ENCODE measurements around the gene RGS17.
"Not testable (repeated sequence)": the region's sequence is repeated elsewhere in the genome, so short reads cannot be mapped to it uniquely, and the experiment has no call there.

The RGS17 gene

GRCh38 chr6:153028286-153028685 is 102.8 kb downstream of the RGS17 start:
- no peak for DNase-seq

DNA sequence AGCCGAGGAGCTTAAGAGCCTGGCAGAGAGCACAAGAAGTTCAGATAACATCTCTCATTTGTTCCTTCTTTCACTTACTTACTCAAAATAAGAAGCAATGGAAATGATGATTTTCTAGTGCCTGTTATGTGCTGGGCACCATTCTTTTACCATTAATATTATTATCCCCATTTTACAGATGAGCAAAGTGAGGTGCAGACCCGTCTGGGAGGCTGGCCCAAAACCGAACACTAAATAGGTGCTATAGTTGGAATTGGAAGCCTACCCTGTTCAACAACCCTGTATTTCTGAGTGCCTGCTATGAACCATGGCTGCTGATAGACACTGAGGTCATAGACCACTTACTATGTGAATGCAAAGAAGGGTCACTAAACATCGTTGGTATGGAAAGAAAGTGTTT is 103.6 kb downstream of the RGS17 start:
- DNase-seq: no peak

GRCh38 chr6:153024709-153025017 is 106.4 kb downstream of the RGS17 start:
- no peak for DNase-seq

DNA sequence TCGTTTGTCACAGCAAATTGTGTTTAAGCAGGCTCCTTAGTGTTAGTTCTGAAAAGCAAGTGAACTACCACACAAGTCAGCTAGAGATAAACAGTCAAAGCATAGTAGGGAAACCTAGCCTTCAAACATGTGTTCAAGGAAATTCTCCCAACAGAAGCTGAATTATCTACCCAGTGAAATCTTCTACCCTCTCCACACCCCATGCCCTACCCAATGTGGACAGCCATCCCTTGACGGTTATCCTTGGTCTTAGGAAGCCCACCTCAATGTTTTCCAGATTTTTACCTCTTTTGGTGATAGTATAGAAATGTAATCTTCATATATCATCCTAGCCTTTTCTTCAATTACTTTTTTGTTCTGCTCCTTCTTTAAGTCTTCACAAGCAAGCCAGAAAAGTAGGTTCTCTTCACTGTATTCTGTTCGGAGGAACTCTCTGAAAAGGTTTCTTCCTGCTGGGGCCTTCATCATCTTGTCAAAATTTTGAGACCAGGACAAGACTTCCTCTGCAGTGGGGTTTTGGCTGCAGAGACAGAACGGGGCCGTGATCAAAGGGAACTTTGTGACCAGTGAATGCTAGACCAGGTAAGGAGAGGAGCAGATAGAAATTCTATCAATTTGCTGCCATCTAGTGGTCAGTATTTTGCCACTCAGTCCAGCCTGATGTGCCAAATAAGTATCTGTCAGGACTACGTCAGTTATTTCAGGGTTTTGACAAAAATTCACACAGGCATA is 106.9 kb downstream of the RGS17 start:
- DNase-seq: peak; percentile 42

- no peak for DNase-seq
These were observed 112.7 kb downstream of the RGS17 start for GRCh38 chr6:153018355-153018754.

DNA sequence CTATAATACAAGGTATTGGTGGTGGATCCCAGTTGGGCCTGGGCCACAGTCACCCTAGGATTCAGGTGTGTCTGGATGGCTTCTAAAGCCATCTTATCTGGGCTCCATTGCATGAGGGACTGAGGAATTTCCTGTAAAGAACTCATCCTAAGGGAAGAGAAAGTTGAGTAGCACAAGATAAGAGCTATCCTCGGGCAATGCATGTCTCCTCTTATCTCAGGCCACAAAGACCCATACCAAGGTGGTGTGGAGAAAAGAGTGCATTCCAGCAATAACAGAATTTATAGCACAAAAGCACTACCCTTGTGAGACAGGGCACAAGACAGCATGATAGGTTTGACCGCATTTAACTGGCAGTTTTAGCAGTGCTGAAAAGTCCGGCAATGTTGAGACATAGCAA is 114.2 kb downstream of the RGS17 start:
- DNase-seq: no peak

GRCh38 chr6:153015094-153015640 is 115.9 kb downstream of the RGS17 start:
- no peak for DNase-seq

DNA sequence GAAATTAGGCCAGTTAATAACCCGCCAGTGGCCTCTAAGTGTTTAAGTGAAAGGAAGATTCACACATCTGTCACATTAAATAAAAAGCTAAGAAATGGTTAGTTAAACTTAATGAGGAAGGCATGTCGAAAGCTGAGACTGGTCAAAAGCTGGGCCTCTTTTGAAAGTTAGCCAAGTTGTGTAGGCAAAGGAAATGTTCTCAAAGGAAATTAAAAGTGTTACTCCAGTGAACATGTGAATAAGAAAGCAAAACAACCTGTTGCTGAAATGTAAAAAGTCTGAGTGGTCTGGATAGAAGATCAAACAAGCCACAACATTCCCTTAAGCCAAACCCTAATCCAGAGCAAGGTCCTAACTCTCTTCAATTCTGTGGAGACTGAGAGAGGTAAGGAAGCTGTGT is 117.6 kb downstream of the RGS17 start:
- DNase-seq: no peak

- no peak for DNase-seq
These were observed 118.2 kb downstream of the RGS17 start for GRCh38 chr6:153012856-153013255.

GRCh38 chr6:153003366-153003690 is 127.8 kb downstream of the RGS17 start:
- peak in 1 of 2 experiments; percentile 50 for DNase-seq

- DNase-seq: peak; percentile 95 to 96
These were observed 128.3 kb downstream of the RGS17 start, which contains the start of gene MTRF1L for GRCh38 chr6:153002613-153003365. TSS of gene MTRF1L (minus strand) at chr6:153002709. CDS start at chr6:153002685, 24 bp downstream.

GRCh38 chr6:153001767-153002612 is 129.1 kb downstream of the RGS17 start:
- DNase-seq: peak in 1 of 2 experiments; percentile 31

DNA sequence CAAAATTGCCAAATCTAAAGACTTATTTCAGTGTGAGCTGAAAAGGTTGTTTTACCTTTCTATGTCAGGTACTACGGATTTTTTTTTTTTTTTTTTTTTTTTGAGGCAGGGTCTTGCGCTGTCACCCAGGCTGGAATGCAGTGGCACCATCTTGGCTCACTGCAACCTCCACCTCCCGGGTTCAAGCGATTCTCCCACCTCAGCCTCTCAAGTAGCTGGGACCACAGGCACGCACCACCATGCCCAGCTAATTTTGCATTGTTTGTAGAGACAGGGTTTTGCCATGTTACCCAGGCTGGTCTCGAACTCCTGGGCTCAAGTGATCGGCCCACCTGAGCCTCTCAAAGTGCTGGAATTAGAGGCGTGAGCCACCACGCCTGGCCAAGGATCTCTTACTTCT is 130.3 kb downstream of the RGS17 start:
- DNase-seq: not testable (repeated sequence)

GRCh38 chr6:153000243-153000642 is 130.8 kb downstream of the RGS17 start:
- no peak for DNase-seq

DNA sequence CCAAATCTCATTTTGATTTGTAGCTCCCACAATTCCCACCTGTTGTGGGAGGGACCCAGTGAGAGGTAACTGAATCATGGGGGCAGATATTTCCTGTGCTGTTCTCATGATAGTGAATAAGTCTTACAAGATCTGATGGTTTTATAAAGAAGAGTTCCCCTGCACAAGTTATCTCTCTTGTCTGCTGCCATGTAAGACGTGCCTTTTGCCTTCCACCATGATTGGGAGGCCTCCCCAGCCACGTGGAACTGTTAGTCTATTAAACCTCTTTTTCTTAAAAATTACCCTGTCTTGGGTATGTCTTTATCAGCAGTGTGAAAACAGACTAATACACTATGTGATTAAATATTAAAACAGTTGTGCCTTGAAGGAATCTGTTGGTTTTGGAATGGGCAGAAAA is 131.5 kb downstream of the RGS17 start:
- not testable (repeated sequence) for DNase-seq

DNA sequence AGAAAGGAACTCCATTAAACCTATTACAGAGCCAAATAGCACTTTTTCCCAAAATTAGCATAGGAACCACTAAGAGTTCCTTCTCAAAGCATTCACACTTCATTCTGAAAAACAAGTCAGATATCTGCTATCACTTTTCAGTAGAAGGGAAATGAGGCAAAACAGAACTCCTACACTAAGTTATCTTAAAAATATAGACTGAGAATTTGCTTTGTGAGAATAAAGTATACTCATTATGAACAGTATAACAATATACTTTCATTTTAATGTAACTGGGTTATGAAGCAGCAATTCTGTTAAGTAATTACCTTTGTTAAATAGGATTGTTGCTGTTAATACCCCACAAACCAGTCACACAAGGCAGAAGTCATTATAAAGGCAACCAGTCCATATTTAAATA is 137.2 kb downstream of the RGS17 start:
- DNase-seq: no peak

DNA sequence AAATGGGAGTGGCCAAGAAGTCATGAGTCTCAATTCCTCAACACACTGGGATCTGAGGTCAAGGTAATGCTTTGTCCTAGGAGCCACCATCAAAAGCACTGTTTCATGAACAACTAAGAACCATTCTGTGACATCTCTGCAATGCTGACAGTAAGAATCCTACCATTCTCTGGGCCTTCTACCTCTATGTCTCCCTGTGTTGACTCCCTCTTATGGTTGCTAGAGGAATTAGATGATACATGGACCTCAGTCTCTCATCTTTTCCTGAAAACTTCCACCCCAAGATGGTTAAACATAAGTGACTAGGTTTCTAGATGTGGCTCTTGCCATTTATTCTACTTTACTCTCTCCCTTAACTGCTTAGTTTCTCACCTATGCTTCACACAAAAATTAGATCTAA is 137.7 kb downstream of the RGS17 start:
- peak in 1 of 2 experiments; percentile 52 for DNase-seq

GRCh38 chr6:152986978-152987377 is 144.1 kb downstream of the RGS17 start:
- DNase-seq: no peak

GRCh38 chr6:152985300-152985699 is 145.8 kb downstream of the RGS17 start:
- DNase-seq: not testable (repeated sequence)

DNA sequence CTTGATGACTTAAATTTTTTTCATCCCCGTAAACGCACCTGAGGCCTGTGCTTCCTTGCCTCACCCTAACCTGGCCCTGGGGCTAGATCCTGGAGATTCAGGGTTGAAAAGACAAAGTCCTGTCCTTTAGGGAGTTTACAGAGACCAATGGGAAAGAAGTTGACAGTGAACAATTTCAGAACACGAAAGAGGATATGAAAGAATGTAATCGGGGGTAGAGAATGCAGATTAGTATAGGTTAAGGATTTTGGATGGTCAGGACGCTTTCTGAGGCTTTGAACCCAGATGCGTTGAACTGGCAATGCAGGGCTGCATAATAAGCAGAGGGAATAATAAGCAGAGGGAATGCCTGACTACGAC is 146.6 kb downstream of the RGS17 start:
- DNase-seq: no peak

DNA sequence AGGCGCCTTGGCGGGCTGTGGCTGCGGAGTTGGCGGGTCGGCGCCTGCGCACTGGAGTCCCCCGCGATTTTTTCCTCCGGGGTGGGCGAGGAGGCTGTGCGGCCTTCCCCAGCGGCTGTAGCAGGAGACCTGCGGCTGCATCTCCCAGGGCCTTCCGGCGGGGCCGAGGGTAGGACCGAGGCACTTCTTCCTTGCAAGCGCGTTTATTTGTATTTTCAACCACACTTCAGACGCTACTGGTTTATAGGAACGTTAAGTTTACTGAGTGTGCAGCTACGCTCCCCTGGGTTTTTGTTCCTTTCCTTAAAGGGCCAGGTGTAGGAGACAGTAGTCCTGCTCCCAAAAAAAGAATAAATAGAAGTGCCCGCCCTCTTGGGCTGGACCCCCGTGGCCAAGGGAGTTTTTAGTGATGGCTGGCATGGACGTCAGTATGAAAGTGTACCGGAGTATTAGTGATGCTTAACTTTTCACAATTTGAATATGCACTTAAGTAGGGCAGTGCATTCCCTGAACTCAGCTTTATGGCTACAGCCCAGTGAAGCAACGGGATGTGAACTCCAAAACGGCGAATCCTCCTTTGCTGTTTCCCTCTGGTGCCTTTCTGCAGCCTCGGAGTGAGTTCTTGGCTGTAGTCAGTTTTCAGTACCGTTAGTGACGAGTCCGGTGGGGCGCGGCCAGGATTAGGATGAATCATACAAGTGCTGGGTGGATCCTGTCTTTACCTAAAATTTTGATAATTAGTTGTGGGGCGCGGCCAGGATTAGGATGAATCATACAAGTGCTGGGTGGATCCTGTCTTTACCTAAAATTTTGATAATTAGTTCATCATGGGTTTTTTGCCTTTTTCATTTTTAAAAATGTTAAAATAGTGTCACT is 147.2 kb downstream of the RGS17 start:
- DNase-seq: peak; percentile 38 to 74

DNA sequence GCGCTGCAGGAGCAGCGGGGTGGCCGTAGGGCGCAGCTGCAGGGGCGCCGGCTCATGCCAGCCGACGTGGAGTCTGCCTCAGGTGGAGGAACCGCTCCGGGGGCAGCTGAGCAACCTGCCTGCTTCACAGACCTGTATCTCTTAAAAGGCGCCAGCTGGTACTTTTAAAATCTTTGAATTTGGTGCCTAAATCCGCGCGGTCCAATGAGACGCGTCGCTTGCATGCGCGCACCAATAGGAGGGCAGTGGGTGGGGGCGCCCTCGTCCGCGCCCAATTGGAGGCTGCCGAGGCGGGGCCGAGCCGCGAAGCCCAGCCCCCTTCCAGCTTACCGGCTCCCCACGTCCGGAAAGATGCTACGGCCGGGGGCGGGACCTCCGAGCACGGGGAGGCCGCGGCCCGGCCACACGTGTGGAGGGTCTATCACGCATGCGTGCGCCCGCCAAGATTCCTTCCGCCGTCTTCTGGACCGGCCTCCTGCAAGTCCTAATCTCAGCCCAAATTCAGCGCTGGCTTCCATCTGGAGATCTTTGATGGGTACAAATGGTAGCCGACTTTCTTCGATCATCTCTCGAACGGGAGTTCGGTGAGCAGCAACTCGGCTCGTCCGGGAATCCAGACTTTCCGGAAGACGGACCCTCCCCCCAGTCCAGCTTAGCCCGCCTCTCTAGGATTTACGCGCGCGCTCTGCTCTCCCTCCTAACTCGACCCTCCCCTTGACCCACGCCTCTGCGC is 148.0 kb downstream of the RGS17 start, which contains the start of gene FBXO5:
TSS of gene FBXO5 (minus strand) at position 138 of the 733 bp plus-strand sequence. CDS start at position 56, 82 bp downstream.
- peak; percentile 89 to 97 for DNase-seq

Measured in SW 1271 (cell line).